Ishikawa (cell line): Measurements from ENCODE around the gene UGGT1.

Source experiments
- CEBPB ChIP-seq: IDR thresholded peaks from 2 replicates; pipeline ENCODE4 v1.6.1; 2012
- CREB1 ChIP-seq: IDR thresholded peaks from 2 replicates; pipeline ENCODE4 v1.6.1; 2012; ENCODE audit warnings: low read depth
- EGR1 ChIP-seq: IDR thresholded peaks from 2 replicates; pipeline ENCODE4 v1.6.1; 2012
- EP300 ChIP-seq: IDR thresholded peaks from 2 replicates; pipeline ENCODE4 v1.6.1; 2012; ENCODE audit warnings: borderline replicate concordance
- FOXM1 ChIP-seq: IDR thresholded peaks from 2 replicates; pipeline ENCODE4 v1.6.1; 2012; ENCODE audit warnings: low read depth, borderline replicate concordance
- NFIC ChIP-seq: IDR thresholded peaks from 2 replicates; pipeline ENCODE4 v1.6.1; 2012
- RAD21 ChIP-seq: IDR thresholded peaks from 2 replicates; pipeline ENCODE4 v1.6.1; 2012; ENCODE audit warnings: low read depth
- TAF1 ChIP-seq: IDR thresholded peaks from 2 replicates; pipeline ENCODE4 v1.6.1; 2012; ENCODE audit warnings: low read depth, mild to moderate bottlenecking
- TCF12 ChIP-seq: IDR thresholded peaks from 2 replicates; pipeline ENCODE4 v1.6.1; 2012; ENCODE audit warnings: low read depth
- USF1 ChIP-seq: IDR thresholded peaks from 2 replicates; pipeline ENCODE4 v1.6.1; 2012
- YY1 ChIP-seq: IDR thresholded peaks from 2 replicates; pipeline ENCODE4 v1.6.1; 2012; ENCODE audit warnings: low read depth
- ZBTB7A ChIP-seq: IDR thresholded peaks from 2 replicates; pipeline ENCODE4 v1.6.1; 2012; ENCODE audit warnings: low read depth
- TF ChIP-seq, protein P1 (sequence below): IDR thresholded peaks from 2 replicates; pipeline ENCODE4 v1.6.1; 2012
- TF ChIP-seq, protein P2 (sequence below): IDR thresholded peaks from 2 replicates; pipeline ENCODE4 v1.6.1; 2012; ENCODE audit warnings: low read depth, mild to moderate bottlenecking

DNA sequence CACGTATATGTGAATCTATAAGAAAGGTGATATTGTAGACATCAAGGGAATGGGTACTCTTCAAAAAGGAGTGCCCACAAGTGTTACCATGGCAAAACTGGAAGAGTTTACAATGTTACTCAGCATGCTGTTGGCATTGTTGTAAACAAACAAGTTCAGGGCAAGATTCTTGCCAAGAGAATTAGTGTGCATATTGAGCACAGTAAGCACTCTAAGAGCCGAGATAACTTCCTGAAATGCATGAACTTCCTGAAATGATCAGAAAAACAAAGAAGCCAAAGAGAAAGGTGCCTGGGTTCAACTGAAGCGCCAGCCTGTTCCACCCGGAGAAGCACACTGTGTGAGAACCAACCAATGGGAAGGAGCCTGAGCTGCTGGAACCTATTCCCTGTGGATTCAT, 126.7 kb downstream of the UGGT1 start:
- no peak for TF ChIP-seq ZBTB7A
- TF ChIP-seq, protein P1, sequence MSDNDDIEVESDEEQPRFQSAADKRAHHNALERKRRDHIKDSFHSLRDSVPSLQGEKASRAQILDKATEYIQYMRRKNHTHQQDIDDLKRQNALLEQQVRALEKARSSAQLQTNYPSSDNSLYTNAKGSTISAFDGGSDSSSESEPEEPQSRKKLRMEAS, result no peak
- no peak for TF ChIP-seq EGR1
- no peak for TF ChIP-seq USF1
- TF ChIP-seq, protein P2, sequence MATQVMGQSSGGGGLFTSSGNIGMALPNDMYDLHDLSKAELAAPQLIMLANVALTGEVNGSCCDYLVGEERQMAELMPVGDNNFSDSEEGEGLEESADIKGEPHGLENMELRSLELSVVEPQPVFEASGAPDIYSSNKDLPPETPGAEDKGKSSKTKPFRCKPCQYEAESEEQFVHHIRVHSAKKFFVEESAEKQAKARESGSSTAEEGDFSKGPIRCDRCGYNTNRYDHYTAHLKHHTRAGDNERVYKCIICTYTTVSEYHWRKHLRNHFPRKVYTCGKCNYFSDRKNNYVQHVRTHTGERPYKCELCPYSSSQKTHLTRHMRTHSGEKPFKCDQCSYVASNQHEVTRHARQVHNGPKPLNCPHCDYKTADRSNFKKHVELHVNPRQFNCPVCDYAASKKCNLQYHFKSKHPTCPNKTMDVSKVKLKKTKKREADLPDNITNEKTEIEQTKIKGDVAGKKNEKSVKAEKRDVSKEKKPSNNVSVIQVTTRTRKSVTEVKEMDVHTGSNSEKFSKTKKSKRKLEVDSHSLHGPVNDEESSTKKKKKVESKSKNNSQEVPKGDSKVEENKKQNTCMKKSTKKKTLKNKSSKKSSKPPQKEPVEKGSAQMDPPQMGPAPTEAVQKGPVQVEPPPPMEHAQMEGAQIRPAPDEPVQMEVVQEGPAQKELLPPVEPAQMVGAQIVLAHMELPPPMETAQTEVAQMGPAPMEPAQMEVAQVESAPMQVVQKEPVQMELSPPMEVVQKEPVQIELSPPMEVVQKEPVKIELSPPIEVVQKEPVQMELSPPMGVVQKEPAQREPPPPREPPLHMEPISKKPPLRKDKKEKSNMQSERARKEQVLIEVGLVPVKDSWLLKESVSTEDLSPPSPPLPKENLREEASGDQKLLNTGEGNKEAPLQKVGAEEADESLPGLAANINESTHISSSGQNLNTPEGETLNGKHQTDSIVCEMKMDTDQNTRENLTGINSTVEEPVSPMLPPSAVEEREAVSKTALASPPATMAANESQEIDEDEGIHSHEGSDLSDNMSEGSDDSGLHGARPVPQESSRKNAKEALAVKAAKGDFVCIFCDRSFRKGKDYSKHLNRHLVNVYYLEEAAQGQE, result no peak
- TF ChIP-seq EP300, result no peak
- TF ChIP-seq CEBPB, result no peak
- TF ChIP-seq TAF1, result no peak
- TF ChIP-seq YY1, result no peak
- TF ChIP-seq CREB1, result no peak
- TF ChIP-seq RAD21, result no peak
- no peak for TF ChIP-seq FOXM1
- no peak for TF ChIP-seq TCF12
- no peak for TF ChIP-seq NFIC
